SHP77 (cell line): ENCODE data around the gene POLN.

Experiments
- DNase-seq, 2 experiments: peaks; one replicate each; lab custom pipeline; 2025; lab: John Stamatoyannopoulos, UW

The POLN gene

DNA sequence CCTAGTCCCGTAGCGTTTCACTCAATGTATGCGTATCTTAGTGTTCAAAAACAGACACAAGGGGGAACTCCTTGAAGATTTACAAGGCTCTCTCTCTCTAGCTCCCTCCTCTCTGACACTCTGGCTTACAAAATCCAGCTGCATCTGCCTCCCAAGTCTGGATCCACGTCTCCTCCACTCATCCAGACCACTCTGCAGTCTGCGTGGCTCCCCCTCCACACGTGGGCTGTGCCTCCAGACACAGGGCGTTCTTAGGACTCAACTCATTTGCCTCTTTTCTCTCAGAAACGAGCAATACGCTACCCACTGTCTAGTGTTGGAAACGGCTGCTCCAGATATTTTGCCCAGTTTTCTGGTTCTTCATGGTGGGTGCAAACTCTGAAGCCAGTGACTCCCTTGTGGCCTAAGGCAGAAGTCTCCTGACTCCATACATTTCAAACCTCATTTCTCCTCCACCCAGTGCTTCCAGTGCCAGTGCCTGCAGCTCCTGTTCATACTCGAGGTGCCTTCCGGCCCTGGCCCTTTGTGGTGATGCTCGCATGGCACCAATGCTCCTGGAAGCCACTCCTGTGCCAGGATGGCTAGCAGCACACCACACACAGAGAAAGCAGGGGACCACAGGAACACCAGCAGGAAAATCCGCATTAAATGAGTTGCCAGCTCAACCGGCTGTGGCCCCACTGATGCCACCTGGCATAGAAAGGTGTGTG lies 158.7 kb downstream of the POLN start:
- no peak for DNase-seq

DNA sequence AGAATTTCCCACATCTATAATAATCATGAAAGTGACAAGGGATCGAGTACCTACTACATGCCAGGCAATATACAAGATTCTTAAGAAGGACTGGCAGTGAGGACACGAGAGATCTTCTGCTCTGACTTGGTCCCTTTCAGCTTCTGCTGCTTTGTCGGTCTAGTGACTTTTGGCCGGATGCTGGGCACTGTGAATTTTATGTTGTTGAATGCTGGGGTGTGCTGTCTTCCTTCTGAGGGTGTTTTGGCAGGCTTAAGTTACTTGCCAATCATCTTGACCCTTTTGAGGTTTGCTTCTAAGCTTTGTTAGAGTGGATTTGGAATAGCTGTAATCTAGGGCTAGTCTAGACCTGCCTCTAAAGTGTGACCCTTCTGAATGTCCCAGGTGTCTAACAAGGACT lies 159.3 kb downstream of the POLN start:
- DNase-seq: no peak

DNA sequence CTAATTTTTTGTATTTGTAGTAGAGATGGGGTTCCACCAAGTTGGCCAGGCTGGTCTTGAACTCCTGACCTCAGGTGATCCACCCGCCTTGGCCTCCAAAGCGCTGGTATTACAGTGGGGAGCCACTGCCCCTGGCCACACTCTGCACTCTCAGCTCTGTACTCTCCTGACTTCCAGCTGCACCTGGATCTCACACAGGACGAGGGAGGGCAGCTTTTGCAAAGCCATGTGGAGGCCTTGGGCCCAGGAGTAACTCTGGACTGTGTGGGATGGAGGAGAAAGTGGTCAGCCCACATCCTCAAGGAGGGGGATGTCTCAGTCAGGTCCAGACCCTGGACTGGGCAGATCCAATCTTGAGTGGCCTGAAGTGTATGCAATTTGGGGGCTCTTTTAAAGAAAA lies 159.8 kb downstream of the POLN start:
- DNase-seq: no peak

DNA sequence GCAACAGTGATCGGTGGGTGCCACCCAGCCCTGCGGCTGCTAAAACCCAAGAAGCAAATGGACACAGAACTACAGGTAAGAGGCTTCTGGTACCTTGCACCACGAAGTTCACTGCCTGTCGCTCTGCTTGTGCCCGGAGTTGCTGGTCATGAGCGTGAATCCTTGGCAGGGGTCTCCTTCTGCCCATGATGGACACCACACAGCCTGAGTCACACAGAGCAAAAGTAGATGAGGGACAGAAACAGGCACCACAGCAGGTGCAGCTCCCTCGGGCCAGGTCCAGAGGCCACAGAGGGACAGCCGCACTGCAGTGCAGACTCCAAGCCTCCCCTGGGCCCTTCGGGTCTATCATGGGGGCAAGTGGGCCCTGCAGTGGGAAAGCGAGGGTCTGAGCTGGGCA lies 160.4 kb downstream of the POLN start:
- DNase-seq: no peak

DNA sequence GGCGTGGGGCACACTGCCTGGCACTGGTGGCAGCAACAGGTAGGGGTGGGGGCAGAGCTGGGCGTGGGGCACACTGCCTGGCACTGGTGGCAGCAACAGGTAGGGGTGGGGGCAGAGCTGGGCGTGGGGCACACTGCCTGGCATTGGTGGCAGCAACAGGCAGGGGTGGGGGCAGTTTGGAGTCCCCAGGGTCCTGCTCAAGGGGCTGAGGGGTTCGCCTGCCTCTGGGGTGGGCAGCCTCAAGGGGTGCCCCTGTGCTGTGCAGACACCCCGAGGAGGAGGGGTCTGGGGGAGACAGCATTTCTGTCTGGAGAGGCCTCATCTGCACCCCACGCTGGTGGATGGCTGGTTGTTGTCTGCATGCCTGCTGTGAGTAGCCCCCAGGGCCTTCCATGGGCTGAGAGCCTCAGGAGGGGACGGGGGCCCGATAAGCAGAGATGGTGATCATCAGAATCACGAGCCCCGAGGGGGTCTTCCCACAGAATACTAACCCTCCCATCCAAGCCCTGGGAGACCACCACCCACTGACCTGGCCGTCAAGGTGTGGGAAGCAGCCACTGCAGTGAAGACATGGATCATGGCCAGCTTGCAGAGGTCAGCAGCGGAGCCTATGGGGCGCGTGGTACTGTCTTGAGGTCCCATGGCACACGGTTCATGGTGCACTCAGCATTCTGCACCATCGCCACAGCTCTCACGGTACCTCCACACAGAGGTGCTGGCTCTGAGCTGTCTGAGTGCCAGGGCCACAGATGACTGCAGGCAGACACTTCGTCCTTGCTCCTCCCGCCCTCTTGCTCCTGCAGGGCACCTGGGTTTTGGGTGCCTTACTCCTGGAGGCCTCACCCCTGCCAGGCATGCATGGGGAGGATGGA lies 161.3 kb downstream of the POLN start:
- DNase-seq: no peak

DNA sequence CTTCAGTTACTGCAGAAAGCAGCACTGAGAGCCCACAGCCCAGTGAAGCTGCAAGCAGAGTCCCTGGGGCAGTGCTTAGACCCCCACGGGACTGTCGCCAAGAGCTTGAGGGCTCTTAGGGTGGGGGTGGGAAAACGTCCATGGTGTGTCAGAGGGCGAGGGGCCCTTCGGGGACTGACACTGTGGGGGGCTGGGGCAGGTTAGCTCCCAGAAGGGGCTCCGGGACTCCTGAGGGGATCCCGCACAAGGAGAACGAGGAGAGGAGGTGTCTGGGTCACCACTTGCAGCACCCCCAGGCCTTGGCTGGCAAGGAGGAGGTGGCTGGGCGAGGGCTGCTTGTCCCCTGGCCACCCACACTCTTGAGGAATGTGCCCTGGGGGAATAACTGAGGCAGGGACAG lies 162.0 kb downstream of the POLN start:
- no peak for DNase-seq

GRCh38 chr4:2079006-2079405 lies 162.9 kb downstream of the POLN start:
- DNase-seq: no peak

- no peak for DNase-seq
Observed at GRCh38 chr4:2078584-2078983, 163.3 kb downstream of the POLN start.

GRCh38 chr4:2077537-2078460 lies 164.1 kb downstream of the POLN start:
- no peak for DNase-seq

GRCh38 chr4:2076908-2077536 lies 164.9 kb downstream of the POLN start:
- no peak for DNase-seq

DNA sequence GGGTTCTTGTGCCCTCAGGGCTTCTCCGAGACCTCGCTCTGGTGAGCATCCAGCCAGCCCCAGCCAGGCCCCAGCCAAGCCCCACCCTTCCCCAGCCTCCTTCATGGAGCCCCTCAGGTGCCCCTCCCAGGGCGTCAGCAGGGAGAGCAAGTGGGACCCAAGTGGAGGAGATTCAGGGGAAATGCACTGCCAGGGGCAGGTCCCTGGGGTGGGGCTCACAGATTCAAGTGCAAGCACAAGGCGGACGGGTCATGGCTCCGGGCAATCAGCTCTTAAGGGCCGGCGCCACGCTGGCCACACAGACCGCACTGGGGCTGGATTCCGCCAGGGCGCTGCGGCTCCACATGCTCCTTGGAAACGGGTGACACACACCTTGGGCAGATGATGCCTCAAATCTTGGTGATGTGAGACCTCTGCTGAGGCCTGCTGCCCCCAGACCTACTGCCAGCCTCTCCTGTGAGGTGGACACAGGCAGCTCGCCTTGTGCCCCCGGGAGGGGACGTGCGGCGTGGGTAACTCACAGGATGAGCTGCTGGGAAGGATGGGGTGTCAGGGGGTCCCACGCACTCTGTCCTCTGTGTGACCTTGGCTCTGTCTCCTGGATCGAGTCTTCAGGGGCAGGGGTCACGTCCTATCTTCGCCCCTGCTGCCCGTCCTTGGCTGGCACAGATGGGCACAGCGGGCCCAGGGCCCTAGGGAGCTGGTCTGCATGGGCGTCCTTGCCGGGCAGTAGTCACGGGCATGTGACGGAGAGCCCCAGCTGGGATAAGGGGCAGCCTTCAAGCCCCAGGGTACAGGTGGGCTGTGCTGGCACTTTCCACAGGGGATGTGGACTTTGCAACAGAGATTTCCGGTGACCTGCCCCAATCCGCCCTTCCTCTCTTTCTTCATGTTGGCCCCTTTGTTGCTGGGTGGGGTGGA lies 165.7 kb downstream of the POLN start:
- DNase-seq: no peak

DNA sequence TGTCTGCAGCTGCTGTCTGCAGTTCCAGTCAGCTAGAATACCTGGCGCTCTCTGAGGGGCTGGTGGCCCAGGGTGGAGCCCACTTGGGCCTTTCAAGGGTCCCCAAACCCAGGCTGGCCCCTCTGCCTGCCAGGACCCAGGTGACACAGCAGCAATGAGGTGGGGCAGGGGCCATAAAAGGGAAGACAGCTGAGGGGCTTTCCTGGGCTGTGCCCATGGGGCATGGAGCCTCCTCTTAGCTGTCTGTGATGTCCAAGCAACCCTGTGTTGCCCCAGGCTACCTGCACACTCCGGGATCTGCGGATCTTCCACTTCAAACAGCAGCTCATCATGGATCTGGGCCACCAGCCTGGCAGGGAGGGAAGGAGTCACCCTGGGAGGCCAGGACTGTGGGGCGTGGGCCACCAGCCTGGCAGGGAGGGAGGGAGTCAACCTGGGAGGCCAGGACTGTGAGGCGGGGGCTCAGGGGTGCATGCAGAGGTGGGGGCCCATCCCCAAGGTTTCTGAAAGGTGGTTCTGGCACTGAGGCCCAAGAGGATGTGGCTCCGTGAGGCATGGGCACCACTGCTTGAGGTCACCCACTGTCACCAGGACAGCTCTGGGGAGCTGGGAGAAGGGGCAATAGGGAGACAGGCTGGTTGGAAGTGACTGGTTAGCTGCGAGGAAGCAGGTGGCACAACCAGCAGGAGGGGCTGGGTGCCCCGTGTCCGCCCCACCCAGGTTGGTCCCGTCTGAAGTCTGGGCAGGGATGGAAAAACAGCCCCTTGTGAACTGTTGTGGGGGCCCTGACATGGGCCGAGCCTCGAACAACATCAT lies 166.5 kb downstream of the POLN start:
- no peak for DNase-seq

DNA sequence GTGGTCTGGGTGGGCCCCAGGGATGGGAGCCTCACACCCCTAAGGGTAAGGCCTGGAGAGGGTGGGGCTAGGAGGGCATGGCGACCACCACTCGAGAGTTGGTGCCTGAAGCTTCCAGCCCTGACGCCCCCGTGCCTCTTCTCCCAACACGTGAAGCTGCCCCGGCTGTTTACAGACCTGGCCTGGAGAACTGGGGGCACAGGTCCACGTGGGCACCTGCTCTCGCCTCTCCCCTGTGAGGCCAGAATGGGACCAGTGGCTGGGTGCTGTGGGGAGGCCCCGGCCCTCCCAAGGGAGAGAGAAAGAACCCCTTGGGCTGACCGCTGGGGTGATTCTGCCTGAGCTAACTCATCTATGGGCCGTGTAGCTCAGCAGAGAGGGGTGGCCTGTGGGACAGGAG lies 167.3 kb downstream of the POLN start:
- DNase-seq: no peak

GRCh38 chr4:2073808-2074481 lies 168.0 kb downstream of the POLN start:
- no peak for DNase-seq

DNA sequence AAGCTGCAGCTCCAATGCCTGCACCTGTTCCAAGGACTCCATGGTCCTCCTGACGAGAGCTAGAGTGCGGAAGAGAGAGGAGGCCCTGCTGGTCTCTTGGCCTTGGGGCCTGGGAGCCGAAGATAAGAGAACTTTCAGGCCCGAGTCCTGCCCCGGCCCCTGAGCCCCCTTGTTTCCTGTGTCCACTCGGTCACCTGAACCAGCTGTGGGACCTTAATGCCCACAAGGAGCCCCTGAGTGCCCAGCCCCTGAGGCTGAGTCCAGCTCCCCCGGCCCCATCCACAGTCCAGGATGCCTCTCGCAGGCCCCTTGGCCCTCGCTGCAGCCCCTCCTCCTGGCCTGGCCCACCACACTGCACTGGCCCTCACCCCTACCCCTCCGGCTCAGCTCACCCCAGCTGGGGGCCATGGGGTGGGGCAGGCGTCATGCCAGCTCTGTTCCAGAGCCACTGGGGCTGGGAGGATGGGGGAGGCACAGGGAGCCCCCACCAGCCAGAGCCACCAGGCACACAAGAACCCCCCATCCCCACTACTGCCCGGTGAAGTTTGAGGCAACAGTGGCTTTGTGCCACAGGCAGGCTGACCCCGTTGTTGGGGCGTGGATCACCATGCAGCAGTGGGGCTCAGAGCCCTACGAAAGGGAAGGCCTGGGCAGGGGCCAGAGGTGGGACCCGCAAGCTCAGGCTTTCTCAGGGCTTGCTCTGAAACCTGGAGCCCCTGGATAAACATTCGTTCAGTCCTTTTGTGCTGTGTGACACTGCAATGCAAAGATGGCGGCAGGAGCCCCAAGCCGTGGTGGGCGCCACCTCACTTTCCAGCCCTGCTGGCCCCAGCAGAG lies 168.7 kb downstream of the POLN start:
- DNase-seq: no peak

DNA sequence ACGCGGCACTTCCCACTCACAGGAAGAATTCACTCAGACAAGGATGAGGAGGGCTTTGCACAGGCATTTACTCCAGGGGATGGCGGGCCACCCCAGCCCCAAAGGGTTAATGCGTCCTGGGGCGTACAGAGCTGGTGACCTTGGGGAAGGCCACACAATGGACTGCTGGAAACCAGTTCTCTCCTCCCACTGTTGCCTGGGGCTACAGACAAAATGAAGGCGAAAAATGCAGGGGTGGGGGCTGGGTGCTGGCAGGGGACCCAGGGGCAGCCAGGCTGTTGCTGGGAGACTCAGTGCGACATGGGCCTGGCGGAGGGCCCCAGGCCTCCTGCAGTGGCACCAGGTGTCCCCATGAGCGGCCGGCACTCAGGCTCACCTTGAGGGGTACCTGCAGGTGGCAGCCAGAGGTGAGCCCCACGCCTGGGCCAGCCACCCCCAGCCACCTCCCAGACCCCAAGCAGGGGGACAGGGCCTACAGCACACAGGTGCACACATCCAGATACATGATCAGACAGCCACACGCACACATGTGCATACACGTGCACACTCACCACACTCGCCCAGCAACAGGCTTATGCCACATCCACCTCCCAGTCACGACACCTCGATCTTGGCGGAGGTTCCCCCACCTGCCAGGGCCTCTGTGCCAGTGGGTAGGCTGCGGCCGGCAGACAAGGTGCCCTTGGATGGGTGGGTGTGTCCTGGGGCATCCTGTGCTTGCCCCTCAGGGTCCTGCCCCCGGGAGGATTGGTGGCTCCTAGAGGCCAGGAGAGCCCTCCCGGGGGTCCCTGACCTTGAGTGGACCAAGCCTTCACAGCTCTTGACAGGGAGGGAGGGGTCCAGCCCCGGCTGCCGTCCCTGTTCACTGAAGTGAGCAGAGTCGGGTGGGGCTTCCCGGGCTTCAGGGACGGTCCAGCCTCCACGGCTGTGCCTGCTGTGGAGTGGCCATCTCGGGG lies 169.7 kb downstream of the POLN start:
- no peak for DNase-seq

GRCh38 chr4:2071252-2071911 lies 170.5 kb downstream of the POLN start:
- DNase-seq: no peak
